GM19239 (cell line): ENCODE results near the gene ABHD18.
"Not testable (repeated sequence)": the region's sequence is repeated elsewhere in the genome, so short reads cannot be mapped to it uniquely, and the experiment has no call there.

Source experiments
- DNase-seq: peaks from one replicate; pipeline ENCODE4 v3.0.0; 2011; ENCODE audit warnings: low spot score; ENCODE audit not compliant: insufficient read length
- FAIRE-seq: peaks from 2 replicates; lab custom pipeline; 2011; peaks lifted over from hg19 to GRCh38; lab: Jason Lieb, UNC

The ABHD18 gene

GRCh38 chr4:128061566-128062536 lies 96.6 kb downstream of the ABHD18 start:
- FAIRE-seq (peak; percentile 18), DNase-seq (peak; percentile 61)

DNA sequence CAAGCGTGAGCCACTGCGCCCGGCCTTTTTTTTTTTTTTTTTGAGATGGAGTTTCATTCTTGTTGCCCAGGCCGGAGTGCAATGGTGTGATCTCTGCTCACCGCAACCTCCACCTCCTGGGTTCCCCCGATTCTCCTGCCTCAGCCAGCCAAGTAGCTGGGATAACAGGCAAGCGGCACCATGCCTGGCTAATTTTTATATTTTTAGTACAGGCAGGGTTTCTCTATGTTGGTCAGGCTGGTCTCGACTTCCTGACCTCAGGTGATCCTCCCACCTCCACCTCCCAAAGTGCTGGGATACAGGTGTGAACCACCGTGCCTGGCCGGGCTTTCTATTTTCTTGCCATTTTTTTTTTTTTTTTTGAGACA lies 101.2 kb downstream of the ABHD18 start:
- DNase-seq, FAIRE-seq: not testable (repeated sequence)

- FAIRE-seq (no peak), DNase-seq (no peak)
These were observed 103.7 kb downstream of the ABHD18 start for GRCh38 chr4:128068918-128069317.

DNA sequence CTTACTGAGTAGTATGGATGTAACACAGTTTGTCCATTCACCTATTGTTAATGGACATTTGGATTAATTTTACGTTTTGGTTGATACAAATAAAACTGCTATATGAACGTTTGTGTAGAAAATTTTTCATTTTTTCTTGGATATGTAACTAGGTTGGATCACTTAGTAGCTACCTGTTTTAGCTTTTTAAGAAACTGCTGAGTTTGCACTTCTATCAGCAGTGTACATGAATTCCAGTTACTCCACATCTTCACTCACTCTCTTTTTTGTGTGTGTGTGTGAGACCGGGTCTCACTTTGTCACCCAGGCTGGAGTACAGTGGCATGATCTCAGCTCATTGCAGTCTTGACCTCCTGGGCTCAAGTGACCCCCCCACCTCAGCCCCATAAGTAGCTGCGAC lies 111.3 kb downstream of the ABHD18 start:
- FAIRE-seq = peak; percentile 57
- no peak for DNase-seq
